ACC112 (cell line): ENCODE data around the gene IFNGR2.
"Not testable (repeated sequence)": the region's sequence is repeated elsewhere in the genome, so short reads cannot be mapped to it uniquely, and the experiment has no call there.

Experiments
- H2AFZ ChIP-seq: fragments of 200-600 bp; sonication (generic); one replicate; pipeline ENCODE4 v1.6.0; 2017; ENCODE audit warnings: antibody characterized with exemption, low read length; ENCODE audit not compliant: unreplicated experiment
- H3K27ac ChIP-seq: fragments of 200-600 bp; sonication (generic); 2 replicates; pipeline ENCODE4 v1.5.1; 2014; ENCODE audit warnings: low read depth, mild to moderate bottlenecking, antibody characterized with exemption, low read length, moderate library complexity
- H3K27me3 ChIP-seq: fragments of 200-600 bp; sonication (generic); 2 replicates; pipeline ENCODE4 v1.6.1; 2014; ENCODE audit warnings: mild to moderate bottlenecking, antibody characterized with exemption, low read length, moderate library complexity, mixed read lengths; ENCODE audit not compliant: insufficient read depth
- H3K36me3 ChIP-seq: fragments of 200-600 bp; sonication (generic); 2 replicates; pipeline ENCODE4 v1.6.1; 2016; ENCODE audit warnings: mild to moderate bottlenecking, antibody characterized with exemption, low read length, moderate library complexity, mixed read lengths; ENCODE audit not compliant: insufficient read depth
- H3K4me1 ChIP-seq: fragments of 200-600 bp; sonication (generic); one replicate; pipeline ENCODE4 v1.6.1; 2016; ENCODE audit warnings: low read length, mixed read lengths; ENCODE audit not compliant: insufficient read depth, unreplicated experiment, control insufficient read depth
- H3K4me3 ChIP-seq: fragments of 200-600 bp; sonication (generic); 2 replicates; pipeline ENCODE4 v1.5.1; 2014; ENCODE audit warnings: mild to moderate bottlenecking, low read depth, low read length
- H3K79me2 ChIP-seq: fragments of 200-600 bp; sonication (generic); one replicate; pipeline ENCODE4 v1.6.0; 2016; ENCODE audit warnings: low read length; ENCODE audit not compliant: control insufficient read depth, unreplicated experiment, insufficient read depth

Gene IFNGR2

DNA sequence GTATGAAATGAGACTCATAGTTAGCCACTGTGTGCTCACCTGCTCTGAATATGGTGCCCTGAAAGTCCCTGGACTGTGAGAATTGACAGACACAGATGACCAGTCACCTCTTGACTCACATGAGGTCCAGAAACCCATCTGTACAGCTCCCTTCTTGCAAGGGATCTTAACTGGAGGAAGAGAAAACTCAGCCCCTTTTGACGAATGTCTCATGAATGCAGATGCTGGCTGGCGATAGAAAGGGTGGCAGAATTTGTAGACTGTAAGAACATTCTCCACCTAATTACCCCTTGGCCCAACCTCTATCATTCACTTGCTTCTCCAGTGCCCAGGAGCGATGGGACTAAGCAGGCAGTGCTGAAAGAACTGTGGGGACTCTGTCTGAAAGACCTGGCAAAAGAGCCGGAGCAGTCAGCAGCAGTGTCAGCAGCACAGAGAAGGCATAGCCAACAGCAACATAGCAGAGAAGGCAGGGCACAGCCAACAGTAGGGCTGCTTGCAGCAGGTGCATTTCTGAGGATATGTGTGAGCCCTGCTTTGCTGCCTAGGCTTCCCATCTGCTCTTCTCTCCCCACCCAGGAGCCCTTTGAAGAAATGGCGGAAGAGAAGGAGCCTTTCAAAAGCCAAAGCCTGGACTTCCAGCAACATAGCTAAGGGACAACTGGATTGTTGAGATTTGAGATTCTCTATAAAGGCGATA is 25.8 kb upstream of the IFNGR2 start:
- H3K4me1 ChIP-seq: peaks cover 39% of the 10 kb centered on the region
- H3K4me3 ChIP-seq: no peak overlapping the region
- H3K27ac ChIP-seq: no peak overlapping the region
- no peaks in the 10 kb centered on the region for H3K79me2 ChIP-seq
- no peaks in the 10 kb centered on the region for H3K27me3 ChIP-seq
- no peak overlapping the region for H2AFZ ChIP-seq
- no peaks in the 10 kb centered on the region for H3K36me3 ChIP-seq

DNA sequence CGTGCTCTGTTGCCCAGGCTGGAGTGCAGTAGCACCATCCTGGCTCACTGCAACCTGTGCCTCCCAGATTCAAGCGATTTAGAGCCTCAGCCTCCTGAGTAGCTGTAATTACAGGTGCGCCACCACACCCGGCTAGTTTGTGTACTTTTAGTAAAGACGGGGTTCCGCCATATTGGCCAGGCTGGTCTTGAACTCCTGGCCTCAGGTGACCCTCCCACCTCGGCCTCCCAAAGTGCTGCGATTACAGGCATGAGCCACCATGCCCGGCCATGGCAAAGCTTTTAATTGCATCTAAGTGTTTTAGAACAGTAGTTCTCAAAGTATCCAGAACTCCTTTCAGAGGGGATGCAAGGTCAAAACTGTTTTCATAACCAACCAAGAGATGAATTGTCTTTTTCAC is 25.1 kb upstream of the IFNGR2 start:
- Histone ChIP-seq H3K4me3 (no peak overlapping the region), H3K79me2 (no peaks in the 10 kb centered on the region), H3K27ac (no peak overlapping the region), H2AFZ (no peak overlapping the region), H3K36me3 (no peaks in the 10 kb centered on the region), H3K27me3 (no peaks in the 10 kb centered on the region), H3K4me1 (peaks cover 46% of the 10 kb centered on the region)

DNA sequence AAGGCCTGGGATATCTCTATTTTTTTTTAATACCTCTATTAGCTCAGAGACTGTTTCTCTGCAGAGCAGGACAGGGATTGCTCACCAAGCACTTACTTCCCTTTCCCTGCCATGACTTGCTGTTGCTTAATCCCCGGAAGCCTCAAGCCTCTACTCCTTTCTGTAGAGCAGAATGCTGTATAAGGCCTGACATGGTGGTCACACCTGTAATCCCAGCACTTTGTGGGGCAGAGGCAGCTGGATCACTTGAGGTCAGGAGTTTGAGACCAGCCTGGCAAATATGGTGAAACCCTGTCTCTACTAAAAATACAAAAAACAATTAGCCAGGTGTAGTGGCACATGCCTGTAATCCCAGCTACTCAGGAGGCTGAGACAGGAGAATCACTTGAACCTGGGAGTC is 23.3 kb upstream of the IFNGR2 start:
- Histone ChIP-seq H3K4me3 (peak overlapping the region; percentile 7; the same call in 1 of the 2 replicates), H3K27ac (peak overlapping the region; percentile 91), H3K4me1 (peaks cover 43% of the 10 kb centered on the region)
- H3K36me3 ChIP-seq, H3K27me3 ChIP-seq, H2AFZ ChIP-seq, H3K79me2 ChIP-seq: not testable (repeated sequence)

DNA sequence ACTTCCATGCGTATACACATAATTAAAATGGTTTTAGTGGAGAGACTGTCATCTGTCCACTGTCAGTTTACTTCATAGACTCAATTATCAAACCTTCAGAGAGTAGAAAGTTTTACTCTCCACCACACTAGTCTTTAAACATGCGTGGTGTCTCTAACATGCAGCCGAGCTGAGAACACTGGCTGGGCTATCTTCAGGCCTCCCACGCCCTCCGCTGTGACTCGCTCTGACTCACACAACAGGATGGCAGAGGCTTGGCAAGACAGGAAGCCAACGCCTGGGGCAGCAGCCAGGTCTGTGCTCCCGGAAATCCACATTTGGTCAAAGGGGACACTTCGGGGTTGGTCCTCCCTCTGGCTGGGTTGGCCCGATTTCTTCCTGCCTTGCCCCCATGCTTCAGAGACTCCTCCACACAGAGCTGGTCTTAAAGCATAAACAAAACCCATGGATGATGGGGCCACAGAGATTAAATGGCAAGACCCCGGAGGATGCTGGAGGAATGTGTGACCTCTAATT is 22.7 kb upstream of the IFNGR2 start:
- Histone ChIP-seq H2AFZ (no peak overlapping the region), H3K27ac (peak overlapping the region; percentile 91), H3K4me1 (peaks cover 39% of the 10 kb centered on the region), H3K79me2 (no peaks in the 10 kb centered on the region), H3K4me3 (peak overlapping the region; percentile 7; the same call in 1 of the 2 replicates), H3K27me3 (no peaks in the 10 kb centered on the region), H3K36me3 (no peaks in the 10 kb centered on the region)

DNA sequence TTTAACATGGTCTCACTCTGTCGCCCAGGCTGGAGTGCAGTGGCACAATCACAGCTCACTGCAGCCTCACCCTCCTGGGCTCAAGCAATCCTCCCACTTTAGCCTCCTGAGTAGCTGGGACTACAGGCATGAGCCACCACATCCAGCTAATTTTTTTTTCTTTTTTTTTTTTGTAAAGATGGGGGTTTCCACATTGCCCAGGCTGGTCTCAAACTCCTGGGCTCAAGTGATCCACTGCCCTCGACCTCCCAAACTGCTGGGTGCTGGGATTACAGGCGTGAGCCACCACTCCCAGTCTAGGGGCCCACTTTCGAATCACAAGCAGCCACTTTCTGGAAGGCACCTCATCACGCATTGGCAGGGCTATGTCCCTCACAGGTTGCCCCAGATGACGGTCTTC is 21.8 kb upstream of the IFNGR2 start:
- not testable (repeated sequence) for H3K79me2 ChIP-seq, H3K4me3 ChIP-seq, H3K36me3 ChIP-seq, H3K27me3 ChIP-seq, H2AFZ ChIP-seq
- peaks cover 39% of the 10 kb centered on the region for H3K4me1 ChIP-seq
- peak overlapping the region; percentile 91; the same call in 1 of the 2 replicates for H3K27ac ChIP-seq

DNA sequence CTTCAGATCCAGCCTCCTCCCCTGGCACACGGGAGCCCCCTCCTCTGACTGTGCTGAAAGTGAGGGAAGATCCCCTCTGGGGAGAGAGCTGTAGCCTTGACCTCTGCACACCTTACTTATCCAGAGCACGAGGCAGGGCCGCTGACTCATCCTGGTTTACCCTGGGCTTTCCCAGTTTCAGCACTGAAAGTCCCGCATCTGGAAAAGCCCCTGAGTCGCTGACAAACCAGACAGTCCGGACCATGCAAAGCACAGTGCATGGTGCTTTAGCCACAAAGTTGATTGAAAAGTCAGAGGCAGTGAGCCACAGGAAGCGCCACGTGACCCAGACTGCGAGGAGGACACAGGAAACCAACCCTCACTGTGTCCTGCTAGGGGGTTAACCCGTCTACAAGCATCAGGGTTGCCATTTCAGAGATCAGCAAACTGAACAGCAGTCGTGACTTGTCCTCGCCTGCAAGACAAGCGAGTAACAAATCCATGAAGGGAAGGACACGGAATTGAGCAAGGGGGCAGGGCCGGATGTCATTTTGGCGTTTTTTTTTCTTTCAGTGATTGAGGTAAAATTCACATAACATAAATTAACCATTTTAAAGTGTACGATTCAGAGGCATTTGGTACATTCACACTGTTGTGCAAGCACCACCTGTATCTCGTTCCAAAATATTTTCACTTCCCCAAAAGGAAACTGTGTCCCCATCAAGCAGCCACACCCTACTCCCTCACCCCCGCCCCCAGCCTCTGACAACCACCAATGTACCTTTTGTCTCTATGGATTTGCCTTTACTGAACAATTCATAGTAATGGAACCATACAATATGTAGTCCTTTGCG is 19.9 kb upstream of the IFNGR2 start:
- no peaks in the 10 kb centered on the region for H3K36me3 ChIP-seq
- peaks cover 39% of the 10 kb centered on the region for H3K4me1 ChIP-seq
- H2AFZ ChIP-seq: peak overlapping the region; percentile 70
- no peaks in the 10 kb centered on the region for H3K27me3 ChIP-seq
- no peaks in the 10 kb centered on the region for H3K79me2 ChIP-seq
- peak overlapping the region; percentile 54 for H3K4me3 ChIP-seq
- peak overlapping the region; percentile 88 for H3K27ac ChIP-seq

DNA sequence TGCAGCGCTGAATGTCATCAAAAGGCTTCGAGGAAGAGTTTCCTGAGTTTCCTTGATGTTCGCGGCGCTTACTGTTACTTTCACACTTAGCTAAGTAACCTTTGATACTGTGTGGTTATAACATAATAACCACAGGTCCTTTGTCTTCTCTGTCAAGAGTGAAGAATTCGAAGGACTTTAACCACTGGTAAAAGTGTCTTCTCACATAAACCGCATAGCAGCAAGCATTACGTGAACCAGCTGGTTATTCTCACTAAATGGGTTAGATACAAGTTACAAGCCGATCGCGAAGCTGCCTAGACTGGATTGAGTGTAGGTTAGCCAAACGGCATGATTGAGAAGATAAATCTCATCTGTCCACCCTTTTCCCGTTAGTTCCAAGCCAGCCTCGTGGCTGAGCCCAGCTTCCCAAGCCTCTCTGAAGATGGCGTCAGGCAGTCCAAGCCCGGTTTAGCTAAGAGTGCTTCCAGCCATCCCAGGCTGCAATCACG is 18.3 kb upstream of the IFNGR2 start:
- no peaks in the 10 kb centered on the region for H3K27me3 ChIP-seq
- no peaks in the 10 kb centered on the region for H3K36me3 ChIP-seq
- no peaks in the 10 kb centered on the region for H3K79me2 ChIP-seq
- no peak overlapping the region for H3K4me3 ChIP-seq
- no peak overlapping the region for H3K27ac ChIP-seq
- peaks cover 33% of the 10 kb centered on the region for H3K4me1 ChIP-seq
- H2AFZ ChIP-seq: no peak overlapping the region

DNA sequence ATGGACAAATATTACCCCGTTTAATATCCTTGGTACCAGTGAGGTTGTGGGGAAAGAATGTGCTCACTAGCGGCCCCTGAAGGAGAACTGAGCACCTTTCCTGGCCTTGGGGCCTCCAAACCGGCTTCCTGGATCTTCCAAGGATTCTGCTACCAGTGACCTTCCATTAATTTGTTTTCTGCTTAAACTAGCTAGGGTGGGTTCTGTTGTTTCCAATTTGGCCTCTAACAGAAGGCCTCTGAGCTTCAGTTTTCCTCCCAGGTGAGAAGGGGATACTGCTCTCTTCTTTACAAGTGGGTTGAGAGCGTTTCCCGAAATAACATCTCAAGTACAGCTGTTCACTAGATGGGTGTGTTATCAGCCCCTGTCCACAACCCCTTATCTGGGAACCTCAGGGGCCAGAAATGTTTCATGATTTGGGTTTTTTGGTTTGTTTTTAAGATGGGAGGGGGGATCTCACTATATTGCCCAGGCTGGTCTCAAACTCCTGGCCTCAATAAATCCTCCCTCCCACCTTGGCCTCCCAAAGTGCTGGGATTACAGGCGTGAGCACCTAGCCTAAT is 16.9 kb upstream of the IFNGR2 start:
- peaks cover 22% of the 10 kb centered on the region for H3K4me1 ChIP-seq
- no peaks in the 10 kb centered on the region for H3K27me3 ChIP-seq
- no peaks in the 10 kb centered on the region for H3K79me2 ChIP-seq
- H2AFZ ChIP-seq: no peak overlapping the region
- H3K36me3 ChIP-seq: no peaks in the 10 kb centered on the region
- no peak overlapping the region for H3K4me3 ChIP-seq
- H3K27ac ChIP-seq: no peak overlapping the region

DNA sequence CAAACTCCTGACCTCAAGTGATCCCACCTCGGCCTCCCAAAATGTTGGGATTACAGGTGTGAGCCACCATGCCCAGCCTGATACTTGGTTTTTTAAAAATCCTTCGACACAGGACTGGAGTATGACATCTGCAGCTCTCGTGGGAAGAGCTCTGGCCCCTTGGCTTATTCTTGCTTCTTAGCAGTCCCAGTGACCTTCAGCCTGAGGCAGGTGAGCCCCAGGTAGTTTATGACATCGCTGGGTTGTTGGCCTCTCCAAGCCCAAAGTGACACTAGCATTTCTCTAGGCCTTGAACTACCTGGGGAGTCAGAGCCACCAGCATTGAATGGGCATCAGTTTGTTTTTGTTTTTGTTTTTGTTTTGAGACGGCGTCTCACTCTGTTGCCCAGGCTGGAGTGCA is 15.9 kb upstream of the IFNGR2 start:
- Histone ChIP-seq H3K27me3 (no peaks in the 10 kb centered on the region), H3K79me2 (no peaks in the 10 kb centered on the region), H3K36me3 (no peaks in the 10 kb centered on the region), H3K4me3 (no peak overlapping the region), H2AFZ (no peak overlapping the region), H3K4me1 (peaks cover 16% of the 10 kb centered on the region), H3K27ac (no peak overlapping the region)

DNA sequence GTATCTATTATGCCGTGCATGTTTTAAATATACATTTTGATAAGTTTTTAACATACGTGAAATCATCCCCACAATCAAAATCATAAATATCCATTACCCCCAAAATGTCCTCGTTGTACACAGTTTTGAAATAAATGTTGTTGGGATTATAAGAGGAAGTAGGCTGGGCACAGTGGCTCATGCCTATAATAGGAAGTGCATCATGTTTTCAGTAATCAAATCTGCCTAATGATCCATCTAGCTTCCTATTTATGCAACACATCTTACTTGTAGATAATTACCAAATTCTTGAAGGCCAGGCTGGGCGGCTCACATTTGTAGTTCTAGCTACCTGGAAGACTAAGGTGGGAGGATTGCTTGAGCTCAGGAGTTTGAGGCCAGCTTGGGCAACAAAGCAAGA is 15.0 kb upstream of the IFNGR2 start:
- Histone ChIP-seq H3K27ac (no peak overlapping the region), H3K79me2 (no peaks in the 10 kb centered on the region), H3K4me1 (peaks cover 7% of the 10 kb centered on the region), H2AFZ (no peak overlapping the region), H3K27me3 (no peaks in the 10 kb centered on the region), H3K4me3 (no peak overlapping the region), H3K36me3 (no peaks in the 10 kb centered on the region)
